ENCODE data around the gene VCX3B. TPM values are rescaled to one million over a fixed set of nuclear protein-coding genes. Genes with fewer than 3 reads are reported as not detected.
"Not testable (repeated sequence)": the region's sequence is repeated elsewhere in the genome, so short reads cannot be mapped to it uniquely, and the experiment has no call there.

Gene VCX3B
- not detected for total RNA-seq

- DNase-seq; H3K9me3 Mint-ChIP-seq; H3K27me3 Mint-ChIP-seq; H3K4me1 Mint-ChIP-seq; H3K36me3 Mint-ChIP-seq; ATAC-seq (ENCODE audit: low read depth); POLR2A ChIA-PET; H3K27ac Mint-ChIP-seq; H3K4me3 Mint-ChIP-seq: not testable (repeated sequence)
Observed at GRCh38 chrX:8464530-8464929, at the start of gene VCX3B. VCX3B (plus strand) TSS chrX:8464830; CDS start chrX:8465451, 621 bp downstream.

DNA sequence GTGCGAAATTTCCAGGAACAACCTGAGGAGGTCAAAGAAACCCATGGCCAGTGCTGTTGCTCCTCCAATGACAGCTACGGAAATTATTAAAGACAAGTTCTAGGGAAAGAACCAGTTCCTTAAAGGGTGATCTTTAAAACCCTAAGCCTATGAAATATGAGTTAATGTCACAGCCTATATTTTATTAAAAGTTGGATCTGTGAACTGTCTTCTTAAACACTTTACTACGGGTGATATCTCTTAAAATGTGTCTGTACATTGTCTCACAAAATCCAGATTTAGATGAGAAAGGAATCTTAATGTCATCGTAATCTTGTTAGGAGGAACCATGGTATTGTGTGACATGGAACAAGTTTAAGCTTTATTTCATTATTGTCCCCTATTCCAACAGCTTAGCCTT lies 46.3 kb upstream of the VCX3B start:
- POLR2A ChIA-PET = no interaction called here
- ATAC-seq (ENCODE audit: low read depth) (no peak), DNase-seq (no peak)
- Mint-ChIP-seq H3K4me3 (no peak overlapping the region), H3K27ac (no peak overlapping the region), H3K4me1 (no peaks in the 10 kb centered on the region), H3K27me3 (no peaks in the 10 kb centered on the region), H3K9me3 (peaks cover 2% of the 10 kb centered on the region), H3K36me3 (no peaks in the 10 kb centered on the region)

- Mint-ChIP-seq H3K4me1 (no peaks in the 10 kb centered on the region), H3K9me3 (no peaks in the 10 kb centered on the region), H3K4me3 (no peak overlapping the region), H3K36me3 (no peaks in the 10 kb centered on the region), H3K27ac (no peak overlapping the region), H3K27me3 (no peaks in the 10 kb centered on the region)
- DNase-seq (no peak), ATAC-seq (ENCODE audit: low read depth) (no peak)
- POLR2A ChIA-PET = no interaction called here
Observed at GRCh38 chrX:8424912-8425311, 39.7 kb upstream of the VCX3B start.

- Mint-ChIP-seq H3K9me3 (no peaks in the 10 kb centered on the region), H3K27ac (no peak overlapping the region), H3K4me1 (no peaks in the 10 kb centered on the region), H3K27me3 (no peaks in the 10 kb centered on the region), H3K36me3 (no peaks in the 10 kb centered on the region), H3K4me3 (no peak overlapping the region)
- DNase-seq (no peak), ATAC-seq (ENCODE audit: low read depth) (no peak)
- POLR2A ChIA-PET = no interaction called here
Observed at GRCh38 chrX:8429692-8430249, 34.9 kb upstream of the VCX3B start.

GRCh38 chrX:8430444-8430843 lies 34.2 kb upstream of the VCX3B start:
- no peak overlapping the region for H3K27ac Mint-ChIP-seq
- H3K9me3 Mint-ChIP-seq = no peaks in the 10 kb centered on the region
- no peaks in the 10 kb centered on the region for H3K27me3 Mint-ChIP-seq
- no peaks in the 10 kb centered on the region for H3K36me3 Mint-ChIP-seq
- DNase-seq (no peak), ATAC-seq (ENCODE audit: low read depth) (no peak)
- no peak overlapping the region for H3K4me3 Mint-ChIP-seq
- no peaks in the 10 kb centered on the region for H3K4me1 Mint-ChIP-seq
- POLR2A ChIA-PET = no interaction called here

DNA sequence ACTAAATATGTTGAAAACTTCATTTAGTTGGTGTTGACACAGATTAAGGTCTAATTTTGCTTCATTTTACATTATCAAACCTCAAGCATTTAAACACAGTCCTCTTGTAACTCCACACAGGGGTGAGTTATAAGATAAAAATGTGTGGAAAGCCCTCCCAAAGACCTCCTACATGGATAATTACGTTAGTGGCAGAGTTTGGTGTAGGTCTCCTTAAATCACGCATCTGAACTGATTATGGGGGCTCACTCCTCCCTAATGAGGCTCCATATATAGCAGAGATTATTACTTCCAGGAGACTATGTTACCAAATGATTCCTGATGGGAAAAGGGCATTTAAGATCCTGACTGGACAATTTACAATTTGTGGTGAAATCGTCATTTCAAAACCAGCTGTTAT lies 32.2 kb upstream of the VCX3B start:
- no peak for ATAC-seq (ENCODE audit: low read depth)
- Mint-ChIP-seq H3K36me3 (no peaks in the 10 kb centered on the region), H3K9me3 (no peaks in the 10 kb centered on the region), H3K4me1 (no peaks in the 10 kb centered on the region), H3K27ac (no peak overlapping the region), H3K4me3 (no peak overlapping the region), H3K27me3 (no peaks in the 10 kb centered on the region)
- no peak for DNase-seq
- POLR2A ChIA-PET = no interaction called here

- ATAC-seq (ENCODE audit: low read depth) (no peak), DNase-seq (no peak)
- H3K4me3 Mint-ChIP-seq = no peak overlapping the region
- no peaks in the 10 kb centered on the region for H3K4me1 Mint-ChIP-seq
- H3K36me3 Mint-ChIP-seq = no peaks in the 10 kb centered on the region
- H3K27ac Mint-ChIP-seq = no peak overlapping the region
- no peaks in the 10 kb centered on the region for H3K27me3 Mint-ChIP-seq
- POLR2A ChIA-PET = no interaction called here
- no peaks in the 10 kb centered on the region for H3K9me3 Mint-ChIP-seq
Observed at GRCh38 chrX:8433109-8434062, 31.2 kb upstream of the VCX3B start.

DNA sequence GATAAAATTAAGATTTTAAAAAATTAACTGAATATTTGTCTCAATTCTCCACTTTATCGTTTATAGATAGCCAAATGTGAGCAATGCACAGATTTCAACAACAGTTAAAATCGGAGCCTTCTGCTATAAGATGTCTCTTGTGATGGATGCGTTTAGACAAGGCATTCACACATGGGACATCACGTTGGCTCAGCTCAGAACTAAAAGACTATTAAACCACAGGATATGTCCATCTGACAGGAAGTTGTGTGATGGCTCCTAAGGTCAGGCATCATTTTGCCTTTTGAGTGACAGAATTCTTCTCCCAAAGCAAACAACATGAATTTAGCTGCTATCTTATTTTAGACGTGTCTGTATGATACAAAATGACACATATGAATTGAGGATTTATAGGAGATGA lies 17.3 kb upstream of the VCX3B start:
- H3K27ac Mint-ChIP-seq = no peak overlapping the region
- POLR2A ChIA-PET = no interaction called here
- peaks cover 4% of the 10 kb centered on the region for H3K9me3 Mint-ChIP-seq
- DNase-seq (no peak), ATAC-seq (ENCODE audit: low read depth) (no peak)
- no peaks in the 10 kb centered on the region for H3K4me1 Mint-ChIP-seq
- no peak overlapping the region for H3K4me3 Mint-ChIP-seq
- no peaks in the 10 kb centered on the region for H3K36me3 Mint-ChIP-seq
- H3K27me3 Mint-ChIP-seq = no peaks in the 10 kb centered on the region

GRCh38 chrX:8452343-8452742 lies 12.3 kb upstream of the VCX3B start:
- H3K27me3 Mint-ChIP-seq; H3K4me3 Mint-ChIP-seq; POLR2A ChIA-PET; H3K9me3 Mint-ChIP-seq; DNase-seq; ATAC-seq (ENCODE audit: low read depth); H3K36me3 Mint-ChIP-seq; H3K27ac Mint-ChIP-seq; H3K4me1 Mint-ChIP-seq: not testable (repeated sequence)

DNA sequence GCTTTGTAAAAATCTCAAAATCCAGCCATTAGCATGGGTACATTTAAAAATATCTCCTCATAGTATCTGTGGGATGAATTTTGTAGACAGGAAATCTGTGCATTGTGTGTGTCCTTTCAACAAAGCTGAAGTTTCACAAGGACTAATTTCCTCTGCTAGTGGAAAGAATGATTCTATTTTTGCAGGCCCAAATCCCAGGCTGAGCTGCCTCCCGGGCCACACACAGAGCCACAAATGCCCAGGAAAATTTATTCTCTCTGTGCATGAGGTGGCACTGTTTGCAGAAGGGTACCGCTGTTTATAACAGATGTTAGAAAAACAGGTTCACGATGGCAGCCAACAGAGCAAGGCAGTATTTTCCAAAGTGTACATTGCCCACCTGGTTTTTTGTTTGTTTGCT lies 11.0 kb upstream of the VCX3B start:
- no peak overlapping the region for H3K4me3 Mint-ChIP-seq
- no peaks in the 10 kb centered on the region for H3K27me3 Mint-ChIP-seq
- no peaks in the 10 kb centered on the region for H3K36me3 Mint-ChIP-seq
- H3K9me3 Mint-ChIP-seq = peaks cover 4% of the 10 kb centered on the region
- ATAC-seq (ENCODE audit: low read depth) = no peak
- POLR2A ChIA-PET = no interaction called here
- H3K4me1 Mint-ChIP-seq = no peaks in the 10 kb centered on the region
- no peak for DNase-seq
- no peak overlapping the region for H3K27ac Mint-ChIP-seq

DNA sequence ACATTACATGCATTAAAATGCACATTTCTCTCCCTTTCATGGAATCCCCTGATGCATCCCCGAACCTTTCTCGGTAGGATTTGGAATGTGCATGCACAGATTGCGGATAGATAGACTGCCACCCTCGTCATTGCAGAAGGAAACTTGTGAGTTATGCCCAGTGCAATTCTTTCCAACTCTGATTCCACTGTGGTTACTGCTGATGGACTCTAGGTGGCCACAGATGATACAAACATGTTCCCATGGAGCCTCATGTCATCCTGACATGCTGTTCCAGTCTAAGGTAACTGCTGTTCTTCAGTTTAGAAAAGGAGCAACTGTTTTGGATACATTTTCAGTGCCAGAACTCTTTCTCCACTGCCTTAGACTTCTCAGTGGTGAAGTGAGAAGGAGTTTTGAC lies 9.1 kb upstream of the VCX3B start:
- no peaks in the 10 kb centered on the region for H3K27me3 Mint-ChIP-seq
- no peak for DNase-seq
- H3K27ac Mint-ChIP-seq = no peak overlapping the region
- H3K9me3 Mint-ChIP-seq = peaks cover 4% of the 10 kb centered on the region
- no peak for ATAC-seq (ENCODE audit: low read depth)
- H3K4me3 Mint-ChIP-seq = no peak overlapping the region
- no peaks in the 10 kb centered on the region for H3K4me1 Mint-ChIP-seq
- POLR2A ChIA-PET = no interaction called here
- H3K36me3 Mint-ChIP-seq = no peaks in the 10 kb centered on the region

- H3K27ac Mint-ChIP-seq = no peak overlapping the region
- DNase-seq = no peak
- H3K9me3 Mint-ChIP-seq = no peaks in the 10 kb centered on the region
- H3K36me3 Mint-ChIP-seq = no peaks in the 10 kb centered on the region
- no peak overlapping the region for H3K4me3 Mint-ChIP-seq
- H3K4me1 Mint-ChIP-seq = no peaks in the 10 kb centered on the region
- POLR2A ChIA-PET = no interaction called here
- ATAC-seq (ENCODE audit: low read depth) = no peak
- H3K27me3 Mint-ChIP-seq = no peaks in the 10 kb centered on the region
Observed at GRCh38 chrX:8462488-8462887, 2.1 kb upstream of the VCX3B start.

DNA sequence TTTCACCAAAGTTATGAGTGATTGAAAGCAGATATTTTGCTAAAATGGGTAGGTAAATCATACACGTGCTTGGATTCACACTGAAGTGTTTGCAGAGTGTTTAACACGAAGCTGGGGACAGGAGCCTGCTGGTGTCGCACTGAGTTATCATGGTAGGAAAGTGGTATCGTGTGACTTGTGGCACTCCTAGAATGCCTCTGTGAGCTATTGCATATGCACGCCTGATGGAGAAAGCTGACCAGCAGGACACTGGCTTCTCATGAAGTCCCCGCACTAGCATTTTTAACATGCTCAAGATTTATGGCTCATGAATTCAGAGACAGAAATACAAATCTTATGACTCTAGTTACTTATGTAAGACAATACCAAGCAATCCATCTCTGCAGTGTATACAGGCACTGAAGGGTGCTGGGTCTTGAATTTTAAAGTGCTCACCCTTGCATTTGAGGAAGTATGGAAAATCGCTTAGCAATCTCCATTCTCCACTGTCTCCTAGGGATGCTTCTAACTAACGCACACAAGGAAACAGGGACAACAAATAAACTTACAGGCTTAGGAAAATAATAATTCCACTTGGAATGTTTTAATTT lies 19.8 kb downstream of the VCX3B start:
- ATAC-seq (ENCODE audit: low read depth) = no peak
- Mint-ChIP-seq H3K36me3 (no peaks in the 10 kb centered on the region), H3K4me1 (no peaks in the 10 kb centered on the region), H3K27ac (no peak overlapping the region), H3K27me3 (no peaks in the 10 kb centered on the region), H3K4me3 (no peak overlapping the region), H3K9me3 (no peaks in the 10 kb centered on the region)
- no peak for DNase-seq
- POLR2A ChIA-PET = no interaction called here

DNA sequence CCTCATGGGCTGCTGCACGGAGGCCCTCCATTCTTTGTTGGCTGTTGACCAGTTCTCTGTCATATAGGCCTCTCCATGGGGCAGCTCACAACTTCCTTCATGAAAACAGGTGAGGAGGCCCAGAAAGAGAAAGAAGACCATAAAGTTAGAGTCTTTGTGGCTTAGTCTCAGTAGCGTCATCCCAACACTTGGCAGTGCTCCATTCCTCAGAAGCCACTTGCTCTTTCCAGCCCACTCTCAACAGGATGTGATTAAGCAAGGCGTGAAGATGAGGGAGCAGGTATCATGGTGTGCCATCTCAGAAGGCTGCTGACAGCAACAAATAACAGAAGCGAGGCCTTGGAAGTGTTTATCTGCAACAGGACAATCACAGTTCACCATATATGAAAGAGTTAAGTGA lies 30.4 kb downstream of the VCX3B start:
- H3K36me3 Mint-ChIP-seq; DNase-seq; H3K9me3 Mint-ChIP-seq; POLR2A ChIA-PET; ATAC-seq (ENCODE audit: low read depth); H3K4me1 Mint-ChIP-seq; H3K27me3 Mint-ChIP-seq; H3K27ac Mint-ChIP-seq; H3K4me3 Mint-ChIP-seq: not testable (repeated sequence)

Measured in activated naive CD8-positive, alpha-beta T cell treated with anti-CD3 and anti-CD28 coated beads, Interleukin-2, amount 10 ng/mL, durations not matched to agents 7 days and 5 days (primary cell).